ENCODE results near the gene SLC2A13. TPM values are rescaled to one million over a fixed set of nuclear protein-coding genes. Genes with fewer than 3 reads are reported as not detected.

SLC2A13 gene
- total and polyA plus RNA-seq, 2 donors (not counting 1 experiment from before 2014, with no cell fraction given) = 5.4 to 10.2 TPM

- H3K36me3 ChIP-seq (ENCODE audit: control insufficient read depth, insufficient read depth, low read length) = no peaks in the 10 kb centered on the region
- no peak for TF ChIP-seq EZH2 (IDR thresholded peaks at IDR 0.05; ENCODE audit: low read length, missing control alignments)
- TF ChIP-seq CTCF (conservative IDR thresholded peaks at IDR 0.05 in 1 of 2, IDR thresholded peaks at IDR 0.05 in 1 of 2; ENCODE audit: low read depth in 1 of 2, low read length in 2 of 2) = peak; percentile 81 to 82
- no peak overlapping the region for H3K4me2 ChIP-seq (ENCODE audit: extremely low read depth, insufficient read depth, low read length)
- no peak overlapping the region for H2AFZ ChIP-seq (ENCODE audit: low read length)
- H3K27ac ChIP-seq (ENCODE audit: insufficient read depth, low read length) = no peak overlapping the region
- H3K4me3 ChIP-seq (replicated peaks in 1 of 4; ENCODE audit: control extremely low read depth in 1 of 4, insufficient read depth in 1 of 4, low read depth in 3 of 4, low read length in 4 of 4) = no peak overlapping the region
- no peaks in the 10 kb centered on the region for H3K27me3 ChIP-seq (ENCODE audit: control insufficient read depth, insufficient read depth, low read length)
- no peaks in the 10 kb centered on the region for H3K4me1 ChIP-seq (ENCODE audit: control insufficient read depth, extremely low read depth, insufficient read depth, low read length)
- H3K9me3 ChIP-seq (ENCODE audit: control insufficient read depth, insufficient read depth, low read depth, low read length) = no peaks in the 10 kb centered on the region
- no peak overlapping the region for H3K9ac ChIP-seq (ENCODE audit: insufficient read depth, low read length)
- H3K79me2 ChIP-seq (ENCODE audit: control insufficient read depth, insufficient read depth, low read length) = no peaks in the 10 kb centered on the region
- peak; percentile 10 to 50 for DNase-seq (ENCODE audit: low read depth in 2 of 2)
- no peaks in the 10 kb centered on the region for H4K20me1 ChIP-seq (ENCODE audit: control insufficient read depth, extremely low read depth, insufficient read depth, low read length)
These were observed 47.0 kb upstream of the SLC2A13 start for GRCh38 chr12:40152783-40153383.

- no peak overlapping the region for H3K27ac ChIP-seq (ENCODE audit: insufficient read depth, low read length)
These were observed 43.9 kb upstream of the SLC2A13 start for GRCh38 chr12:40149673-40150260.

More at GRCh38 chr12:40149673-40150260, 43.9 kb upstream of the SLC2A13 start:
- Histone ChIP-seq H3K4me1 (ENCODE audit: control insufficient read depth, extremely low read depth, insufficient read depth, low read length) (no peaks in the 10 kb centered on the region), H3K27me3 (ENCODE audit: control insufficient read depth, insufficient read depth, low read length) (no peaks in the 10 kb centered on the region), H3K36me3 (ENCODE audit: control insufficient read depth, insufficient read depth, low read length) (no peaks in the 10 kb centered on the region), H3K4me3 (replicated peaks in 1 of 4; ENCODE audit: control extremely low read depth in 1 of 4, insufficient read depth in 1 of 4, low read depth in 3 of 4, low read length in 4 of 4) (no peak overlapping the region), H3K4me2 (ENCODE audit: extremely low read depth, insufficient read depth, low read length) (no peak overlapping the region), H3K9ac (ENCODE audit: insufficient read depth, low read length) (no peak overlapping the region), H3K9me3 (ENCODE audit: control insufficient read depth, insufficient read depth, low read depth, low read length) (no peaks in the 10 kb centered on the region), H2AFZ (ENCODE audit: low read length) (no peak overlapping the region), H4K20me1 (ENCODE audit: control insufficient read depth, extremely low read depth, insufficient read depth, low read length) (no peaks in the 10 kb centered on the region), H3K79me2 (ENCODE audit: control insufficient read depth, insufficient read depth, low read length) (no peaks in the 10 kb centered on the region)
- no peak for TF ChIP-seq CTCF (conservative IDR thresholded peaks at IDR 0.05 in 1 of 2, IDR thresholded peaks at IDR 0.05 in 1 of 2; ENCODE audit: low read depth in 1 of 2, low read length in 2 of 2)
- DNase-seq (ENCODE audit: low read depth in 2 of 2) = no peak
